OCI-LY3 (cell line): ENCODE measurements around the gene KCTD13.
A peak's percentile ranks its signal among the peaks of the same experiment; 100 is the strongest.

ENCODE experiments used
- H2AFZ ChIP-seq: fragments of 200-600, 300-600 bp; shearing (Covaris generic); 2 replicates; pipeline ENCODE4 v1.6.0; 2014; ENCODE audit warnings: antibody characterized with exemption, low read depth, low read length
- H3K27ac ChIP-seq: fragments of 200-600, 300-600 bp; sonication (generic); 2 replicates; pipeline ENCODE4 v1.5.1; 2014; ENCODE audit warnings: mild to moderate bottlenecking, low read length, moderate library complexity, mixed read lengths
- H3K27me3 ChIP-seq: fragments of 200-600, 300-600 bp; sonication (generic); 2 replicates; pipeline ENCODE4 v1.6.1; 2014; ENCODE audit warnings: low read depth, low read length, mixed read lengths
- H3K36me3 ChIP-seq: fragments of 200-600, 300-600 bp; sonication (generic); replicated peaks from 2 replicates; pipeline ENCODE3; 2014; ENCODE audit warnings: low read depth, low read length, mixed read lengths
- H3K4me1 ChIP-seq: fragments of 300-600, 200-600 bp; sonication (generic); 2 replicates; pipeline ENCODE4 v1.6.1; 2014; ENCODE audit warnings: low read length, mixed read lengths
- H3K4me2 ChIP-seq: fragments of 200-600, 300-600 bp; sonication (generic); 2 replicates; pipeline ENCODE4 v1.6.1; 2014; ENCODE audit warnings: low read length, mixed read lengths
- H3K4me3 ChIP-seq: fragments of 300-600, 200-600 bp; sonication (generic); 2 replicates; pipeline ENCODE4 v1.5.1; 2014; ENCODE audit warnings: antibody characterized with exemption, mild to moderate bottlenecking, low read length, moderate library complexity
- H3K79me2 ChIP-seq: fragments of 300-600, 200-600 bp; shearing (Covaris generic); 2 replicates; pipeline ENCODE4 v1.6.1; 2014; ENCODE audit warnings: mild to moderate bottlenecking, low read length, mixed read lengths
- H3K9ac ChIP-seq: fragments of 300-600, 200-600 bp; shearing (Covaris generic); 2 replicates; pipeline ENCODE4 v1.6.0; 2014; ENCODE audit warnings: mild to moderate bottlenecking, low read length, moderate library complexity
- H3K9me3 ChIP-seq: fragments of 200-600, 300-600 bp; shearing (Covaris generic); 2 replicates; pipeline ENCODE4 v1.6.1; 2014; ENCODE audit warnings: low read length, mixed read lengths; ENCODE audit not compliant: insufficient read depth
- H4K20me1 ChIP-seq: fragments of 200-600, 300-600 bp; sonication (generic); 2 replicates; pipeline ENCODE4 v1.6.1; 2016; ENCODE audit warnings: low read length, mixed read lengths; ENCODE audit not compliant: insufficient read depth
- CTCF ChIP-seq: fragments of 200-600, 300-600 bp; sonication (generic); IDR thresholded peaks from 2 replicates; pipeline ENCODE4 v1.5.1; 2014; ENCODE audit warnings: antibody characterized with exemption, low read length, low read depth
- EZH2phosphoT487 ChIP-seq: fragments of 200-600 bp; shearing (Covaris generic); IDR thresholded peaks from 2 replicates; pipeline ENCODE4 v1.6.1; 2018; ENCODE audit warnings: antibody characterized with exemption, mixed run types, low read depth

The KCTD13 gene

GRCh38 chr16:29863669-29863984, 62.4 kb downstream of the KCTD13 start:
- Histone ChIP-seq H3K27ac (no peak overlapping the region), H3K9me3 (no peaks in the 10 kb centered on the region), H3K4me3 (peak overlapping the region; percentile 84), H3K36me3 (no peaks in the 10 kb centered on the region), H3K79me2 (peaks cover 10% of the 10 kb centered on the region), H3K27me3 (no peaks in the 10 kb centered on the region), H2AFZ (peak overlapping the region; percentile 82), H3K4me1 (peaks cover 9% of the 10 kb centered on the region), H3K9ac (peak overlapping the region; percentile 28; the same call in 1 of the 2 replicates), H3K4me2 (peak overlapping the region; percentile 98), H4K20me1 (no peaks in the 10 kb centered on the region)
- TF ChIP-seq EZH2phosphoT487 (no peak), CTCF (no peak)

- peak; percentile 71 for TF ChIP-seq CTCF
- TF ChIP-seq EZH2phosphoT487 = no peak
- H3K4me3 ChIP-seq = peak within 1 kb of the TSS; percentile 84
- H3K79me2 ChIP-seq = peaks cover 10% of the 10 kb centered on the region
- peak within 1 kb of the TSS; percentile 67 for H3K9ac ChIP-seq
- peaks cover 9% of the 10 kb centered on the region for H3K4me1 ChIP-seq
- no peaks in the 10 kb centered on the region for H3K27me3 ChIP-seq
- peak within 1 kb of the TSS; percentile 92 for H2AFZ ChIP-seq
- H3K9me3 ChIP-seq = no peaks in the 10 kb centered on the region
- no peaks in the 10 kb centered on the region for H4K20me1 ChIP-seq
- H3K36me3 ChIP-seq = peaks cover 3% of the 10 kb centered on the region
- peak within 1 kb of the TSS; percentile 98 for H3K4me2 ChIP-seq
- peak within 1 kb of the TSS; percentile 59 for H3K27ac ChIP-seq
Observed at GRCh38 chr16:29862884-29863668, 63.0 kb downstream of the KCTD13 start, which contains the start of gene CDIPT. TSS of gene CDIPT (minus strand) at chr16:29863226. CDS start at chr16:29862857, 369 bp downstream.

GRCh38 chr16:29862383-29862883, 63.6 kb downstream of the KCTD13 start:
- Histone ChIP-seq H3K4me1 (peaks cover 9% of the 10 kb centered on the region), H3K27me3 (no peaks in the 10 kb centered on the region), H3K4me3 (peak overlapping the region; percentile 84), H3K4me2 (peak overlapping the region; percentile 98), H3K36me3 (peaks cover 3% of the 10 kb centered on the region), H3K9me3 (no peaks in the 10 kb centered on the region), H4K20me1 (no peaks in the 10 kb centered on the region), H3K79me2 (peaks cover 10% of the 10 kb centered on the region), H3K27ac (peak overlapping the region; percentile 59), H2AFZ (peak overlapping the region; percentile 92; the same call in 1 of the 2 replicates), H3K9ac (peak overlapping the region; percentile 67)
- TF ChIP-seq EZH2phosphoT487 = no peak
- TF ChIP-seq CTCF = no peak; the same call in 1 of the 2 replicates

- Histone ChIP-seq H3K9me3 (no peaks in the 10 kb centered on the region), H3K79me2 (peaks cover 10% of the 10 kb centered on the region), H3K27me3 (no peaks in the 10 kb centered on the region), H3K4me2 (no peak overlapping the region), H3K9ac (no peak overlapping the region), H4K20me1 (no peaks in the 10 kb centered on the region), H3K36me3 (peaks cover 3% of the 10 kb centered on the region), H3K27ac (no peak overlapping the region), H3K4me3 (no peak overlapping the region), H2AFZ (no peak overlapping the region), H3K4me1 (peaks cover 9% of the 10 kb centered on the region)
- TF ChIP-seq EZH2phosphoT487 (no peak), CTCF (no peak)
Observed at GRCh38 chr16:29860218-29860617, 65.8 kb downstream of the KCTD13 start.
